Stimulated activated CD8-positive, alpha-beta memory T cell treated with anti-CD3 and anti-CD28 coated beads, Interleukin-7, amount 100 ng/mL, for 1 hour (primary cell): ENCODE data around the gene SCYGR3.

ENCODE experiments used
- DNase-seq, 2 donors: peaks; one replicate each; pipeline ENCODE4 v3.0.0-alpha.2; 2020; ENCODE audit warnings: low read depth in 2 of 2

SCYGR3 gene

GRCh38 chr2:227614740-227615139 is at the start of gene SCYGR3:
Gene SCYGR3, minus strand, starts transcription at chr2:227614840. Its CDS starts 0 bp downstream, at chr2:227614840.
- no peak for DNase-seq

DNA sequence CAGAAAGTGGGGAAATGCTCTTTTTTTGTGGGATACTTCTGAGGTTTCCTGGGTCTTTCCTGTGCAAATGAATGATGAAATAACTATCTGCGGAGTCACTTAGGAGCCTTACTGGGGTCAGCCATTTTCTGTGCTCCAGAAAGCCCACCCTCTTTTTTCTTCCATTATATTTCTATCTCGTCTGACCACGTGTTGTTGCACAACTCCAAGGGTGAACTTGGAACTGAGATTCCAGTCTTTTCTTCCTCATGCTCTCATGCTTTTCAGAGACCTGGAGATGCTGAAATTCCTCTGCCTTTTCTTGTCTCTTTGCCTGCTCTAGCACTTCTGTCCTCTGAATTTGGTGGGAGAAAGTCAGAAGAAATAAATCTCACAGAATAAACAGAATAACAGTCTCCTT is 47.2 kb upstream of the SCYGR3 start:
- DNase-seq: no peak

GRCh38 chr2:227661025-227661649 is 46.5 kb upstream of the SCYGR3 start:
- DNase-seq: no peak

GRCh38 chr2:227657199-227657845 is 42.7 kb upstream of the SCYGR3 start:
- no peak for DNase-seq

DNA sequence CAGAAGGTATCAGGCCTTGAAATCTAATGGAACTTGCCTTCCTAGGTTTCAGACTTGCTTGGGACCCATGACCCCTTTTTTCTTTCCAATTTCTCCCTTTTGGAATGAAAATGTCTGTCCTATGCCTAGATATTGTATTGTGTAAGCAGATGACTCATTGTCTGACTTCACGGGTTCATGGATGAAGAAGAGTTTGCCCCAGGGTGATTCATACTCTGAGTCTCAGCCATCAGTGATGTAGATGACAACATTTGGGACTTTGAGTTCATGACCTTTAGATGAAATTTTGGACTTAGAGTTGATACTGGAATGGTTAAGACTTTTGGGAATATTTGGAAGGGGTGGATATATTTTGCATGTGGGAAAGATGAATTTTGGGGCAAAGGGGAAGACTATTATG is 40.8 kb upstream of the SCYGR3 start:
- DNase-seq: no peak

DNA sequence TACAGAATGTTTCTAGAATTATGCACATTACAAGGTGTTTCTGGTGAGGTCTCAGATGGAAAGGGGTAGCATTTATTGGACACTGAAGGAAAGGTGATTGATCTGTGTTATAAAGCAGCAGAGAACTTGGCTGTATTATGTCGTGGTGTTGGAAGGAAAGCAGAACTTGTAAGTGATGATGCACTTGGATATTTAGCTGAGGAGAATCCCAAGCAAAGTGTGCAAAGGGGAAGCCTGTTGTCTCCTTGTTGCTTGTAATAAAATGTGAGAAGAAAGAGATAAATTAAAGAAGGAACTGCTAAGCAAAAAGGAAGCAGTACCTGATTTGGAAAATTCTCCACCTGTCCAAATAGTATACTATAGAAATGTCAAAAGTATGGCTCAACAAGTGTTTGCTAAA is 39.8 kb upstream of the SCYGR3 start:
- no peak for DNase-seq

- no peak for DNase-seq
Observed at GRCh38 chr2:227653419-227653818, 38.8 kb upstream of the SCYGR3 start.

DNA sequence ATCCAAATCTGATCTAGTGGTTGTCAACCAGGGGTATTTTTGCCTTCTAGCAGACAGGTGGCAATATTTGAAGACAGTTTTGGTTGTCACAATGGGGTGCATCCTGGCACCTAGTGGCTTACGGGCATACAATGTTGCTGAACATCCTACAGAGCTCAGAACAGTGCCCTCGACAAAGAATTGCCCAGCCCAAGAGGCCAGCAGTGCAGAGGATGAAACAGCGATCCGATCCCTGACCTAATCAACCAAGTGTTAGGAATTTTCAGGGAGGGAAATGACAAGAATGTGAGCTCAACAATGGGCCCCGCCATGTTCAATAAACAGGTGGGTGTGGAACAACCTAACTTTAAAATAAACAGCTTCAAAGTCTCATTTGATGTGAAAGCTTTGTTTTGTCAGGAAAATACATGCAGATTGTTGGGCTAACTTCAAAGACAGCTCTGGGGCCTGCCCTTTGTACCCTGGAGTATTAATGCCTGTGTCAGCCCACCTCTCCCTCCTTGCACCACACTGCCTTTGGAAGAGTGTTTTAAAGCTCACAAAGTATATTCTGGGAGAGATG is 29.4 kb upstream of the SCYGR3 start:
- no peak for DNase-seq

DNA sequence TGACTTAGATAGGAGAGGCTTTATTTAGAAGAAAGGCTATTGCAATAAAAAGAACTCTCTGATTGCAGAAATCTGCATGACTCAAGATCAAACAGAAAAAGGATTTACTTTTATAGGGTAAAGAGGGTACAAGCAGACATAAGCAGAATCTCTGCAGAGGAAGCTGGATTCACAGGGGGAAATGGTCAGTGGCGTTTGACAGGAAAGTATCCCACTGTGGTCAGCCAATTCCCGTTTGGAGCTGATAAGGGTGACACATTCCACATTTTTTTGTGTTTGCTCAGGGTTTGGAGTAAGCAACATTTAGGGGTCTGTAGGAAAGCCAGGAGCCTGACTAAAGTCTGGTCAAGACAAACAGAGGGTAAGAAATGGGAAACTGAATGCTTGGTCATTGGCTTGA is 28.0 kb upstream of the SCYGR3 start:
- DNase-seq: no peak

GRCh38 chr2:227634201-227634600 is 19.6 kb upstream of the SCYGR3 start:
- DNase-seq: no peak

DNA sequence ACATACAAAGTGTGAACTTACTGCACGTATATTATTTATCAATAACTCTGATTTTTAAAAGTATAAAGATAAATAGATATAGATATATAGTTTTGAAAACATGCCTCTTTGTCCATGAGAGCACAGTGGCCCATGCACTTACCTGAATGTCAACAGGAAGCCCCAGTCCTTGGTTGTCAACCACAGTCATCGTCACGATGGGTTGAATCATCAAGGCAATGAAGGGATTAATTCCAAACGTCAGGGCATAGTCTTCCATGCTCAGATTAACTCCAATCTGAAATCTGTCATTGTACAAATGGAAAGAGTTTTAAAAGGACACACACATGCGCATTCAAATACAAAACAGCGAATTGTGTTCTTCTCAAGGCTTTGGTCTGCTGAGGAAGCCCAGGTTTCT is 18.2 kb upstream of the SCYGR3 start:
- DNase-seq: no peak

GRCh38 chr2:227630322-227630721 is 15.7 kb upstream of the SCYGR3 start:
- DNase-seq: no peak

DNA sequence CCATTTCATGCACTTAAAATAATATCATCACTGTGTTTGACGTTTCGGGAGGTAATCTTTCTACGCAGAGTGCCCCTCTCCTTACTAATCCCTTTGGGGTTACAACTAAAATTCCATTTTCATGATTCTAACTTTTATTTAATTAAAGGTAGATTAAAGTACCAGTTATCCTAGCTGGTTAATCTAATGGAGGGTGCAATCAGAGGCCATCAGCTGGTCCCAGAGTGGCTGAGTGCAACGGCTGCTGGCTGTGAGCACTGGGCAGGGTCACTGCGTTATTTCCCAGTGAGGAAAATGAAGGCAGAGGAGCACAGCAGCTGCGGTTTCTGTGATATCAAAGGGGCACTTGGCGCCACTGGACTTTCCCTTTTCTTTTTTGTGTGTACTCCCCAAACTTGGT is 14.8 kb upstream of the SCYGR3 start:
- DNase-seq: no peak

- DNase-seq: no peak
Observed at GRCh38 chr2:227627769-227628168, 13.1 kb upstream of the SCYGR3 start.

GRCh38 chr2:227626580-227627151 is 12.0 kb upstream of the SCYGR3 start:
- DNase-seq: no peak

GRCh38 chr2:227625420-227625819 is 10.8 kb upstream of the SCYGR3 start:
- no peak for DNase-seq

GRCh38 chr2:227623226-227623625 is 8.6 kb upstream of the SCYGR3 start:
- DNase-seq: no peak

- no peak for DNase-seq
Observed at GRCh38 chr2:227617316-227618230, 2.9 kb upstream of the SCYGR3 start, which contains the start of gene SCYGR4. Gene SCYGR4, plus strand, starts transcription at chr2:227617498. Its CDS starts 0 bp downstream, at chr2:227617498.

- DNase-seq: no peak
Observed at GRCh38 chr2:227616631-227617030, 2.0 kb upstream of the SCYGR3 start.

DNA sequence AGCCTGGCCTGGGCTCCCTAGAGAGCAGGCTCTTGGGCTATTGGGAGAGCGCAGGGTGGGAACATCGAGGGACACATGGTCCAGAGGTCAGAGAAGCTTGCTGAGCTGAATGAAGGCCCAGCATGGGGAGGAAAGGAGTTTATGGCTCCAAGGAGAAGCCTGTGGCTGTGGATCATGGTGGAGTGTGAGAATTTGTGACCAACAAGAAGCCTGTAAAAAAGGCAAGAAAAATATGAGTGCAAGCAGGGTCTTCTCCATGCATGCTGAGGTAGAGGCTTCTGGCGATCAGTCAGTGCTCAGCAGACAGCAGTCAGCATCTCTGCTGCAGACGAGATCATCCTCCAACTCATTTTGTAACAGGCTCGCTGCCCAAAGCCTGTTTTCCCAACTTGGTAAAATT is 1.3 kb upstream of the SCYGR3 start:
- no peak for DNase-seq

- no peak for DNase-seq
Observed at GRCh38 chr2:227615181-227615580, 541 bp upstream of the SCYGR3 start.

DNA sequence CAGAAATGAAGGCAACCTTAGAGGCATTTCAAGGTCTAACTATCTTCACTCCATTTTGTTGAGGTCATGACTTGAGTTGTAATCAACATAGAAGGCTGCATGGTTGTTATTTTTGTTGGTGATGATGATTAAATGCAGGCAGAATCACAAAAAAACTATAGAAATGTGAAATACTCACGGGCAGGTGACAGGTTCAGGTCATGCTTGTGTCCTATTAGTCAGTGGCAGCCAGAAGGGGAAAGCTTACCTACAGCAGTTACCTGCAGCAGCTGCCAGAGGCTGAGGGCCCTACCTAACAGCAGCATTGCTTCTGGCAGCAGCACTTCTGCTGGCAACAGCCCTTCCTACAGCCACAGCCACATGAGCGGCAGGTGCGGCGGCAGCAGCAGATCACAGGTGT is 394 bp downstream of the SCYGR3 start:
- DNase-seq: no peak
